HG03025 (cell line): ENCODE data around the gene DAGLB.
"Not testable (repeated sequence)": the region's sequence is repeated elsewhere in the genome, so short reads cannot be mapped to it uniquely, and the experiment has no call there.

ENCODE experiments used
- ATAC-seq: cut with Tn5 transposase; IDR thresholded peaks from one replicate; pipeline ENCODE4 v1.9.1; 2021; ENCODE audit warnings: mild to moderate bottlenecking, moderate library complexity; ENCODE audit not compliant: unreplicated experiment, low FRiP score

The DAGLB gene

DNA sequence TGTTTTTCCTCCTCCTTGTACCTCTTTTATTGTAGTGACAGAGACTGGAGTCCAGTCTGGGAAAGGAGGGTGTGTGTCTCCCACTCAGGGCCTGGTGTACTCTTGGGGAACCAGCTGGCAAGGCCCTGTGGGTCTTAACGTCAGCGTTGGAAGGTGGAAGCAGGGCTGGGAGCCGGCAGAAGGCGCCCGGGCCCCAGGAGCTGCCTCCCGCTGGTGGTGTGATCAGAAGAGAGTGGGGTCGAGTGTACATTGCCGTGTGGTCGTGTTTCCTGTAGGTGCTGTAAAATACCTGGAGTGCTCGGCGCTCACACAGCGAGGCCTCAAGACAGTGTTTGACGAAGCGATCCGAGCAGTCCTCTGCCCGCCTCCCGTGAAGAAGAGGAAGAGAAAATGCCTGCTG is 45.7 kb downstream of the DAGLB start:
- no peak for ATAC-seq

DNA sequence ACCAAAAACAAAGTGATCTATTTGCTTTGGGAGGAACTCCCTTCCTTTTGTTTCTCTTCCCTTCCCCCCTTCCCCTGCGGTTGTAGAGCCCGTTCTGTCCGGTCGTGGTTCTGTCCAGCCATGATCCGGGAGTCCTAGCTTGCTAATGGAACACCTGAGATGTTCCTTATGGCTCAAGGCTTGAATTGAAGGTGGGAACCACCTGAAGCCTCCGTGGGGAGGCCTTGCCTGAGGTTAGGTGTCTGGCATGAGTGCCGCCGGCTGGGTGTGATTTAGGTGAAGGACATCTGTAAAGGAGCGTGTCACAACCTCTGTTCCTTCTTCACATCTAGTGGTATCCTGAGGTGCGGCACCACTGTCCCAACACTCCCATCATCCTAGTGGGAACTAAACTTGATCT is 46.2 kb downstream of the DAGLB start:
- no peak for ATAC-seq

DNA sequence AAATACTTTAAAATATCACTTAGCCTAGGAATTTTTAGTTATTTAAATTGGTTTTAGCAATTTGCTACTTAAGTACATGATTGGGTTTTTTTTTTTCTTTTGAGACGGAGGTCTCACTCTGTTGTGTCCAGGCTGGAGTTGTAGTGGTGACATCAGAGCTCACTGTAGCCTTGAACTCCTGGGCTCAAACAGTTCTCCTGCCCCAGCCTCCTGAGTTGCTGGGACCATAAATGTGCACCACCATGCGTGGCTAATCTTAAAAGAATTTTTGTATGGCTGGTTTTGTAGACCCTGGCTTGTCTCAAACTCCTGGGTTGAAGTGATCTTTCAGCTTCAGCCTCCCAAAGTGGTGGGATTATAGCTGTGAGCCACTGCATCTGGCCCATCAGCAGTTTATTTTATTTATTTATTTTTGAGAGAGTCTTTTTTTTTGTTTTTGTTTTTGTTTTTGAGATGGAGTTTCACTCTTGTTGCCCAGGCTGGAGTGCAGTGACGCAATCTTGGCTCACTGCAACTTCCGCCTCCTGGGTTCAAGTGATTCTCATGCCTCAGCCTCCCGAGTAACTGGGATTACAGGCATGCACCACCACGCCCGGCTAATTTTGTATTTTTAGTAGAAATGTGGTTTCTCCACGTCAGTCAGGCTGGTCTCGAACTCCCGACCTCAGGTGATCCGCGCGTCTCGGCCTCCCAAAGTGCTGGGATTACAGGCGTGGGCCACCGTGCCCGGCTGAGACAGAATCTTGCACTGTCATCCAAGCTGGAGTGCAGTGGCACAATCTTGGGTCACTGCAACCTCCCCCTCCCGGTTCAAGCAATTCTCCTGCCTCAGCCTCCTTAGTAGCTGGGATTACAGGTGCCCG is 47.3 kb downstream of the DAGLB start:
- ATAC-seq = not testable (repeated sequence)

DNA sequence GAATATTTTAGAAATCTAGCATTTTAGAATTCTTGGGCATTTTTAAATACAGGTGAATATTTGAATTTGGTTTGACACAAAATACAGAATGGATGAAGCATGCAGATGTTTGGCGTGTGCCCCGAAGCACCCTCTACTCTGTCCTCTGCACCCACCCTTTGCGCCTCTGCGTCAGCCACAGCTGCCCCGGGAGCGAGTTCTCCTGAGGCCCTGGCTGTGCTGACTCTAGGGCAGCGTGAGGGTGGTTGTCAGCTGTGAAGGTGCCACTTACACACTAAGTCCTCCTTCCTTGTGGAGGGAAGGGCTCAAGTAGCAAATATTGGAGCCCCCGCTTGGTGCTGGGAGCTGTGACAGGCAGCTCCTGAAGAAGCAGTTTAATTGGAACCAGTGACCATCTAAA is 48.4 kb downstream of the DAGLB start:
- no peak for ATAC-seq

DNA sequence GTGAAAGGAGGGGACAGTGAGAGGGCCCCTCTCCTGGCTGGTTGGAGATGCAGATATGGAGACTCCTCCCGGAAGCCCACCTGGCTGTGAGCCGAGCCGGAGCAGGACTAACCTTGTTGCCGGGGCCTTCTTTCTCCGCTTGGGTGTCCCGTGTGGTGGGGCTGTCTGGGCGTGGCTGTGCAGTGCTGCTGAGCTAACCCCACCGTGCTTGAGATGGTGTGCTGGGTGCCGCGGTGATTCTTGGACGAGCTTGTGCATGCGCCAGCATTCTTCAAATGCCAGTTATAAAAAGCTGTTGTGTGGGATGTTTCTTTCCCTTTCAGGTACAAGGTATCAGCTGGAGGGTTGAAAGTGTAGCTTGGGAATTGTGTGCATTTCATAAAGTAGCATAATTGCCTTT is 48.8 kb downstream of the DAGLB start:
- no peak for ATAC-seq

DNA sequence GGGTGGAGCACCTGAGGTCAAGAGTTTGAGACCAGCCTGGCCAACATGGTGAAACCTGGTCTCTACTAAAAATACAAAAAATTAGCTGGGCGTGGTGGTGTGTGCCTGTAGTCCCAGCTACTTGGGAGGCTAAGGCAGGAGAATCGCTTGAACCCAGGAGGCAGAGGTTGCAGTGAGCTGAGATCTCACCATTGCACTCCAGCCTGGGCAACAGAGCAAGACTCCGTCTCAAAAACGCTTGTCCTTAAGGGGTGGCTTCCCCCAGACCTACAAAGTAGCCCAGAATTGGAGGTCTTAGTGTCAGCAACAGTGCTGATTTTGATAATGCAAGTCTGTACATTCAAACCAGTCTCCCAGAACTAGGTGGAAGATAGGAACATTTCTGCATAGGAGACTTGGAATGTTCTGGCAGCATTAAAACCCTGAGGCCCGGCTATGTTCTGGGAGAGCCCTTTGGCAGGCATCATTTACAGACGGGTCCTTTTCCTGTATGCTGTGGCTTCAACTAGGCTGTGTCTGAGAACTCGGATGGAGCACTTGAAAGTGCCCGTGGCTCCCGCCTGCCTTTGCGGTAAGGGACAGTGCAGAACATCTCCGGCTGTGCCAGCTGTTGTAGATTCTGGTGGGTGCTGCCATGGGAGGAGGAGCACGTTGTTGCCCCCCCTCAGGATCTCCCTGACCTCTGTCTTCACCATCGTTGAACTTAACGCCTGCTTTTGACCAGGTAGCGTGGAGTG is 49.8 kb downstream of the DAGLB start:
- not testable (repeated sequence) for ATAC-seq

DNA sequence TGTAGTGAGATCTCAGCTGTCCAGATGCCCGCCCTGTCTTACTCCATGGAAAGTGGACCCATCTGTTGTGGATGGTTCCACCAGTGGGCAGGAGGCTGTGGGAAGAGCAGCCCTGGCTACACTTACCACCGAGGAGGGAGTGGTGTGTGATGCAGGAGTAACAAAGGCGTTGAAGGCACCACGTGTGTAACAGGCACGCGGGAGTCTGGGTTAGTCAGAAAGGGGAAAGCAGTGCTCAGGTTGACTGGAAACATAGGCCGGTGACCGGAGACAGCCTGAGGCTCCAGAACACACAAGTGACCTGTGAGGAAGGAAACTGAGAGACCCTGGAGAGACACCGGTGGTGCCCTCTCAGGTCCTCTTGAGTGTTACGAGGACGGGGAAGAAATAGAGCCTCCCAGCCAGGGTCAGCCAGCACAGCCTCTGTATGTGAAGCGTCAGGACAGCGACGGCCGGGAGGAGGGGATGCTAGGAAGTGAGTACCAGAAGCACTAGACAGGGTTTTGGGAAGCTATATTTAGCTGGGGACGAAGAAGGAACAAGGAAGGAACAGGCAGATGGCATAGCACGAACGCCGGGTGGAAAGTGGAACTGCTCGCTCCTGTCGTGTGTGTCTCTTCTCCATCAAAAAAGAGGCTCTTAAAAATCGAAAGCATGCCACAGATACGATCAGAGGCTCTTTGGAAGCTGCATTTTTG is 51.7 kb downstream of the DAGLB start:
- ATAC-seq = no peak

DNA sequence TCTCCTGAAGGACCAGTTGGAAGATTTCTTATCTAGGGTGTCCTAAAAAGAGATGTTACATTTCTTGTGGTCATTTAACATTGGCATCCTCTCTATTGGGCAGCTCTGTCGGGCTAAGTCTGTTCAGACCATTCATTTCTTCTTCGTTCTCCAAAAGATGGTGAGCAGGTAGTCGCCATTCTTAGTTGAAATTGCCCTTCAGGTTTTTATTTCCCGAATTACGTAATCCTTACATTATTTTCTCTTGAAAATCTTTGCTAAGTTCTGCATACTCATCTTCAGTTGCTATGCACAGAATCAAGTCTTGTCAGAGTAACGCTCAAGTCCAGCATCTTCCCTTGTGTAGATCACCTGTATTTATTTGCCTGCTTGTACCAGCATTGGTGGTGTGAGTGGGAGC is 53.6 kb downstream of the DAGLB start:
- no peak for ATAC-seq

DNA sequence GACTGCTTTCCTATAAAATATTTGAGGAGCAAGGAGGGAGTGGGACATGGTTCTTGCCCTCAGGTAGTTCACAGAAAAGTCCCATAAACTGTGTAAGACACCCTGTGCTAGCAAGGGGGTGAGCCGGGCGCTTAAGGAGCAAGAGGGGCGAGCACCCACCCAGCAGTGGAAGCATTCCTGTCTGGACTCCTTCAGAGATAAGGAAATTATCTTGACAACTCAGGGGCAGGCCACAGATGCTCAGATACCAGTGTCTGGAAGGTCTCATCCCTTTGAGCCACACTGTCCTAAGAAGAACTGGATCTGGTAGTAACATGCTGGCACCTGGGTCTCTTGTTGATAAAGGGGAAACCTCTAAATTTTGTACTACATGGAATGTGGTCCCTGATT is 54.1 kb downstream of the DAGLB start:
- ATAC-seq = no peak

DNA sequence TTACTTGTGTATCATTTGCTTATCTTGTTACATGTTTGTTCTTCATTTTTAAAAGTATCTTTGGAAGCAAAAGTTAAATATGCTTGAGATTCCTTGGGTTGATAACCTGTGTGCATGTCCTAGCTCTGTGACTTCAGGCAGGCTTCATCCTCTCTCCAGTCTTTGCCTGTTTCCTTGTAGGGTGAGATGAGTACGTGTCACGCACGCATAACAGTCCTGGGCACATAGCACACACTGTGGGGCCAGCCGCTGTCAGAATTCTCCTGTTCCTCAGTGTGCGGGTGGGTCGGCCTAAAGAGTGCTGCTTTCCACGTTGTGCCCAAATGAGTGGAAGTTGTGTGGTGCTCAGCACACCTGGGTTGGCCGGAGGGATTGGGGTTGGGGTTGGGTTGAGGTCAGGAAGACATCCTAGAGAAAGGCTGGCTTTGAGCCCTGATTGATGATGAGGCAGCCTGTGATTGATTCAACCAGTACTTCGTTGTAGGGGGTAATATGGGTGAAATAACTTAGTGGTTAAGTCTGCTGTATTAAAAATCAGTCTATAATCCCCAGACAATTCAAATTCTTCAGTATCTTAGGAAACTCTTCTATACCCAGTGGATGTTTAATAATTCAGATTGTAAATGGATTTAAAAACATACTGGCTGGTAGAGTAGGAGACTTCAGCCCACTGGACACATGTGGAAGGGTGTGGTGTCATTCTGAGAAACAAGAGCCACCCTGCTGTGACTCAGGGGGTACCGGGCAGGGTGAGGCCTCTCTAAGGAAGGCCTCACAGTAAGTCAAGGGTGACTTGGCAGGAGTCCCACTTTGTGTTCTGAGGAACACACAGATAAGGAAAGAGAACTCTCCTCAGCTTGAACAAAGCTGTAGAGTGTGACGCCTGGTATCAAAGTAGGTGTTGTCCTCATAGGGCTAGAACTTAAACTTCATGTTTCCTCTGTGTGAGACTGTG is 54.8 kb downstream of the DAGLB start:
- ATAC-seq = no peak

DNA sequence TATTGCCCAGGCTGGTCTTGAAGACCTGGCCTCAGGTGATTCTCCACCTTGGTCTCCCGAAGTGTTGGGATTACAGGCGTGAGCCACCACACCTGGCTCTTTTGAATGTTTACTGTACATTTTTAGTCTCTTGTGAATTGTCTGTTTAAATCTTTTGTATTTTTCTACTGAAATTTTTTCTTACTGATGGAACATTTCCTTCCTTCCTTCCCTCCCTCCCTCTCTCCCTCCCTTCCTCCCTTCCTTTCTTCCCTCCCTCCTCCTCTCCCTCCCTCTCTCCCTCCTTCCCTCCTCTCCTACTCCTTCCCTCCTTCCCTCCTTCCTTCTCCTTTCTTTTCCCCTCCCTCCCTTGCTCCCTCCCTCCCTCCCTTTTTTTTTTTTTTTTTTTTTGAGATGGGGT is 58.0 kb downstream of the DAGLB start:
- no peak for ATAC-seq

DNA sequence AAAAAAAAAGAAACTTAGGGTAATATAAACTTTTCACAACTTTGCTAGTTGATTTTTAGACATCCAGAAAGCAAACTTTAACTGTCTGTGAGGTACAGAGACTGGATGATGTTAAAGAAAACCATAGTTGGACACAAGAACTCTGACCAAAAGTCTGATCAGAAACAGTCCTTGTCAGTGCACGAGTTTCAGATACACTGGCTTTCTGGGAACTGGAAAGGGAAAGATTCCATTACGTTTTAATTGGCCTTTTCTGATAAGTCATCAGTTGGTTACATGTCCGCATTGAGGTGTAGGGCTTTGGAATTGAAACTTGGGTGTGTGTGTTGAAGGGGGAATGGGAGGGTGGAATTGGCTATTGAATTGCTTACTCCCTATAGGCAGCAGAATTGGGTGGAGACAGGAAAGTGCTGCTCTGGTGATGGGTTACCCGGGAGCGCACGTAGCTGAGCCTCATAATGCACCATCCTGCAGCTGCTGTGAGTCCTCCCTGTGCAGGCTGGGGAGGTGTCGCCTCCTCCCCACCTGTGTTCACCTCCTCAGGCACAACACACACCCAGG is 59.9 kb downstream of the DAGLB start:
- ATAC-seq = no peak

DNA sequence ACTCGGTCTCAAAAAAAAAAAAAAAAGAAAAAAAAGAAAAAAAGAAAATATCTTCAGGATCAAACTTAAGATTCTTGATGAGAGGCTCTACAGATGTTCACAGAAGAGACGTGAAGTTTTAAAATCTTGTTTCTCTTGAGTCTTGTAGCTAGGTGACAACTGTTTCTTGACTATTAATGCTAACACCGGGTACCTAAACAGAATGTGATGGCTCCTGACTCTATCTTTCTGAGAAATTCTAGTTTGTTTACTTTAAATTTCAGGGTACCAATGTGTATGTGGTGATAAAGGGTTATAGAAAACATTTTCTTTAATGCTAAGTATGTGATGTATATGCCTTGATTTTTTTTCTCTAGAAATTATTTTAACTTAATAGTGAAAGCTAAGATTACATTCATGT is 61.0 kb downstream of the DAGLB start:
- no peak for ATAC-seq

DNA sequence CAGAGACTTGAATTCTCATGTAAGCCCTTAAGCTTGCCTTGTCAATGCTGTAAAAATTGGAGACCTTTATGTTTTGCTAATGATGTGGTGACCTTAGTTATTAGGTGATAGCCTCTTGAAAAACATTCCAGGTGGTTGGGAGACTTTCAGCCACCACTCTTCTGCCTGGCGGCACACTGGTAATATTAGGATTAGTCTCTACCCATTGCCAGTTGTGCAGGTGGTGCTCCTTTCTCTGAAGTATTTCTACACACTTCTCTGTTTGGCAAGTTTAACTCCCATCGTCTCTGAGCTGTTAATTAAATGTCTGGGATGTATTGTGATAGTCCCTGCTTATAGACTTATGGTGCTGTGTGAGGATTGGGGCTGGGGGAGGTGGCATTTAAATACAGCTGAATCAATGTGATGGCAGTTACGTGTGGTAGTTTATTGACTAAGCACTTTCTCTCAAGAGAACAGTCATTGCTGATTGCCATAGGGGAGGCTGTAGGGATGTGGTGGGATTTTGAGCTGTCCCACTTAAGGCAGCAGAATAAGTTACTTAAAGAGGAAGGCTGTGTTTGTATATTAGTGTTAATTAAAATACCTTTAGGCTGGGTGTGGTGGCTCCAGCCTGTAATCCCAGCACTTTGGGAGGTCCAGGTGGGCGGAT is 61.7 kb downstream of the DAGLB start:
- no peak for ATAC-seq

DNA sequence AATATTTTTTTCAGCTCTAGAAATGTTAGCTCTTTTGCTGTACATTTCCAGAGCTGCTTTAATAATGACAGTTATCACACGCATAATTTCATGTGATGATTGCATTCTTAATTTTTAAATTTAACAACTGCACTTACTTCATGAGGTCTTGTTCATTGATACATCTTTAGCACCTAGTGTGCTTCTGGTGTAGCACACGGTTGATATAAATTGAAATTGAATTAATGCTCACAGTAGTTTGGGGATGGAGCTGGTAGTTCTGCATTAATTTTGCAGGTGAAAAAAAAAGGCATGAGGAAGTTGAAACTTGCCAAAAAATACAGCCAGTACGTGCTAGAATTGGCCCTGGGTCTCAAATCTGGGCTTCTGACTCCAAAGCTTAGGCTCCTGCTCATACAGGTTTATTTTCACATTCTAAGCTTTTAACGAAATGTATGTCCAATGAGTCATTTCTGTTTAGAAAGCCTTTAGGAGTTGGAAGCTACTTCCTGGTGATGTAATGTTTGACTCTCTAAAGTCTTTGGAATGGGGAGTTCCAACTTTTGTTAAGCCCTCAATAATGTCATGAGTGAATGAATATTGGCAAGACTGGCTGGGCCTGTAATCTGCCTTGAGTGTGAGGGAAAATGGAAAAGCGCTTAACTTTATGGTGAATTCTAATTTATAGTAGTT is 62.5 kb downstream of the DAGLB start:
- ATAC-seq = no peak

DNA sequence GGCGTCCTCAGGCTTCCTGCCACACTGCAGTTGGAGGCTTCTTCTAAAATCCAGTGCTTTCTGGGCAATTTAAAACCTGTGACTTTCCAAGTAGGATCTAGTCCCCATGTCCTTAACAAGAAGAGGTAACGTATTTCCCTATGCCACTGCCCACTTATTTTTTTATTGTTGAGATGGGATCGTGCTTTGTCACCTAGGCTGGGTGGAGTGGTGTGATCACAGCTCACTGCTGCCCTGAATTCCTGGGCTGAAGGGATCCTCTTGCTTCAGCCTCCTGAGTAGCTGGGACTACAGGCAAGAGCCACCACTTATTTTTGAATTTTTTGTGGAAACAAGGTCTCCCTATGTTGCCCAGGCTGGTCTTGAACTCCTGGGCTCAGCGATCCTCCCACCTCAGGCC is 63.4 kb downstream of the DAGLB start:
- ATAC-seq = no peak

DNA sequence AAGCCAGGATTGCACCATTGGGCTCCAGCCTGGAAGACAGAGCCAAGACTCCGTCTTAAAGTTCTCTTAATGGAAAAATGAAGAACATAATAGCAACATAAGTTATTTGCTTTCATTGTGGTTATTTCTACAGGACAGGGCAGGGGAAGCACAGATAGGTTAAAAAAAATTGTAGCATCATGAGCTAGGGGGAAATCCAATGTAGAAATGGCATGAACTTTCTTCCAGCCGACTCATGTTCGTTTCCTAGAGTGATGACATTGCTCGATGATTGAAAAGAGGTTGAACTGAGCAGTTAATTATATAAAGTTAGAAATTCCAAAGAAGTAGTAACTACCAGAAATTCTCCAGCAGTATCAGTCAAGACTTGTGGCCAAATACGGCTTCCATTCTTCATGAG is 64.9 kb downstream of the DAGLB start:
- ATAC-seq = no peak

DNA sequence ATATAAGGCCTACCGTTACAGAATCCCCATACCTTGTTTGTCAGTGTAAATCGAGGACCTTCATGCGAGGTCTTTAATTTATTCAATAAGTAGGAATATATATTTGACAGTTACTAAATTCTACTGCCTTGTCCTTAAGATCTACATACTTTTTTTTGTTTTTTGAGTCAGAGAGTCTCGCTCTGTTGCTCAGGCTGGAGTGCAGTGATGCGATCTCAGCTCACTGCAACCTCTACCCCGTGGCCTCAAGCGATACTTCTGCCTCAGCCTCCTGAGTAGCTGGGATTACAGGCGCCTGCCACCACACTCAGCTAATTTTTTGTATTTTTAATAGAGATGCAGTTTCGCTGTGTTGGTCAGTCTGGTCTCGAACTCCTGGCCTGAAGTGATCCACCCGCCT is 65.9 kb downstream of the DAGLB start:
- ATAC-seq = not testable (repeated sequence)
